Astrocyte of the spinal cord (primary cell): ENCODE results near the gene FAM170B.

Source experiments
- DNase-seq: peaks from one replicate; pipeline ENCODE4 v3.0.0; 2011; ENCODE audit warnings: low read depth, low spot score
- H3K4me3 ChIP-seq: 2 replicates; pipeline ENCODE4 v1.5.1; 2011; ENCODE audit warnings: low read depth, mild to moderate bottlenecking, low read length, moderate library complexity
- CTCF ChIP-seq: IDR thresholded peaks from 2 replicates; pipeline ENCODE4 v1.5.1; 2012; ENCODE audit warnings: low read depth, mild to moderate bottlenecking, low read length, inconsistent platforms
- in situ Hi-C: cut with HindIII; loops from 2 replicates; pipeline ENCODE4 v1.10.0; 2017; ENCODE audit warnings: low sequenced_read_pairs

Gene FAM170B

GRCh38 chr10:49117376-49118070 lies 16.3 kb downstream of the FAM170B start:
- no peak for DNase-seq
- TF ChIP-seq CTCF, result no peak
- in situ Hi-C loops, result no loop called here
- no peak overlapping the region for H3K4me3 ChIP-seq

- H3K4me3 ChIP-seq, result no peak overlapping the region
- TF ChIP-seq CTCF, result no peak
- in situ Hi-C loops, result no loop called here
- no peak for DNase-seq
Observed at GRCh38 chr10:49116509-49117375, 17.1 kb downstream of the FAM170B start.

GRCh38 chr10:49115796-49116508 lies 17.9 kb downstream of the FAM170B start:
- TF ChIP-seq CTCF, result no peak
- no peak for DNase-seq
- peak overlapping the region; percentile 23 for H3K4me3 ChIP-seq
- in situ Hi-C loops, result no loop called here

- DNase-seq, result peak; percentile 55
- in situ Hi-C loops, result no loop called here
- TF ChIP-seq CTCF, result no peak
- peak within 1 kb of the TSS; percentile 52 for H3K4me3 ChIP-seq
Observed at GRCh38 chr10:49115015-49115795, 18.6 kb downstream of the FAM170B start, which contains the start of gene VSTM4. Gene VSTM4 (minus strand): TSS chr10:49115522. CDS start chr10:49115485, 37 bp downstream.

GRCh38 chr10:49114718-49115014 lies 19.2 kb downstream of the FAM170B start:
- no peak for DNase-seq
- TF ChIP-seq CTCF, result no peak
- H3K4me3 ChIP-seq, result peak overlapping the region; percentile 52
- in situ Hi-C loops, result no loop called here

GRCh38 chr10:49113741-49114141 lies 20.1 kb downstream of the FAM170B start:
- in situ Hi-C loops, result no loop called here
- no peak overlapping the region for H3K4me3 ChIP-seq
- DNase-seq, result no peak
- no peak for TF ChIP-seq CTCF
